Right lobe of liver (tissue), 4 donors: ENCODE results near the gene CXCL17.

Experiments
- POLR2A ChIP-seq: fragments of 450-650 bp; IDR thresholded peaks from one replicate; pipeline ENCODE4 v1.6.1; 2017; ENCODE audit warnings: antibody characterized with exemption, mild to moderate bottlenecking
- TF ChIP-seq, protein P1 (sequence below), 4 donors: fragments of 200-600 bp in 3 of 4; fragments of 450-650 bp in 1 of 4; IDR thresholded peaks; one replicate each; pipeline versions ENCODE4 v1.5.1 to v1.8.0; 2016 to 2022; ENCODE audit warnings: antibody characterized with exemption in 4 of 4, mild to moderate bottlenecking in 2 of 4
- donor health status: DM: no; HTN: no; CAD: no.
- donor health status: DM: no; HTN: no; CAD: no.
- donor health status: DM: no; HTN: yes; CAD: no.

DNA sequence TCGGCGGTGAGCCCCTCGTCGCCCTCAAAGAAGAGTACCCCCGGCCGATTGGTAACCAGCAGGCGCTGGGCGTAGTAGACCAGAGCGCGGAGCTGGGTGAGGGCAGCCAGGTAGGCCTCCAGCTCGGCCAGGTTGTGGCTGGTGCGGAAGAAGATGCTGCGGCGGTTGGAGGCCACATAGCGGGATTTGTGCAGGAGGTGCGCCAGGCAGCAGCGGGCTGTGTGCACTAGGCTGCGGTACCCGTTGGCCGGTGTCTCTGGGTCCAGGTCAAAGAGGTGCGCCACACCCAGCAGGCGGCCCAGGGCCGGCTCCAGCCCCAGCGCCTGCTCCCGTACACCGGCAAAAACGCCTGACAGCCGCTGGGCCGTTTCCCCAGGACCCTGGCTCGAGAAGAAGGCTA lies 32.4 kb downstream of the CXCL17 start:
- TF ChIP-seq, protein P1, sequence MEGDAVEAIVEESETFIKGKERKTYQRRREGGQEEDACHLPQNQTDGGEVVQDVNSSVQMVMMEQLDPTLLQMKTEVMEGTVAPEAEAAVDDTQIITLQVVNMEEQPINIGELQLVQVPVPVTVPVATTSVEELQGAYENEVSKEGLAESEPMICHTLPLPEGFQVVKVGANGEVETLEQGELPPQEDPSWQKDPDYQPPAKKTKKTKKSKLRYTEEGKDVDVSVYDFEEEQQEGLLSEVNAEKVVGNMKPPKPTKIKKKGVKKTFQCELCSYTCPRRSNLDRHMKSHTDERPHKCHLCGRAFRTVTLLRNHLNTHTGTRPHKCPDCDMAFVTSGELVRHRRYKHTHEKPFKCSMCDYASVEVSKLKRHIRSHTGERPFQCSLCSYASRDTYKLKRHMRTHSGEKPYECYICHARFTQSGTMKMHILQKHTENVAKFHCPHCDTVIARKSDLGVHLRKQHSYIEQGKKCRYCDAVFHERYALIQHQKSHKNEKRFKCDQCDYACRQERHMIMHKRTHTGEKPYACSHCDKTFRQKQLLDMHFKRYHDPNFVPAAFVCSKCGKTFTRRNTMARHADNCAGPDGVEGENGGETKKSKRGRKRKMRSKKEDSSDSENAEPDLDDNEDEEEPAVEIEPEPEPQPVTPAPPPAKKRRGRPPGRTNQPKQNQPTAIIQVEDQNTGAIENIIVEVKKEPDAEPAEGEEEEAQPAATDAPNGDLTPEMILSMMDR (IDR thresholded peaks at IDR 0.05), result no peak
- no peak for TF ChIP-seq POLR2A
